ENCODE results near the gene CKLF.
"Not testable (repeated sequence)": the region's sequence is repeated elsewhere in the genome, so short reads cannot be mapped to it uniquely, and the experiment has no call there.

CKLF gene

DNA sequence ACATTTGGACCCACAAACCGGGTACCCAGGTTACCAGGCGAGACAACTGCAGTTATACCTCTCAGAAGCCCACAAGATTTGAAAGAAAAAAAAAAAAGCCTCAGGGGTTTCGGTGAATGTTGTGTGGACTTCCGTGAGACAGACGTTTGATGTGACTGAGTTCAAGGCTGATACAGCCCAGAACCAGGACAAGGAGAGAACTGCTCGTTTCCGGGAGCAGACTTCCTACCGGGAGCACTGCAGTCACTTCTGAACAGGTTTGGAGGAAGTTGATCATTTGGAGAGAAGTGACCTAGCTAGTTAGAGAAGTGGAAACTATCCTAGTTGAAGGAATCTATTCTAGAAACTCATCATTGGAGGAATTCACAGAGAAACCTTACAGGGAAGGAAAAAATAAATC lies 847 bp downstream of the CKLF start:
- Histone ChIP-seq H3K27ac (peak overlapping the region; percentile 98), H3K4me3 (peak overlapping the region; percentile 77), H3K4me2 (peak overlapping the region; percentile 95), H3K9me3 (no peaks in the 10 kb centered on the region), H3K27me3 (no peaks in the 10 kb centered on the region), H4K20me1 (peaks cover 15% of the 10 kb centered on the region), H3K4me1 (peaks cover 84% of the 10 kb centered on the region), H3K36me3 (peaks cover 22% of the 10 kb centered on the region), H3K9ac (peak overlapping the region; percentile 78)
- TF ChIP-seq Cebpa-rat (IDR thresholded peaks at IDR 0.05), result no peak

DNA sequence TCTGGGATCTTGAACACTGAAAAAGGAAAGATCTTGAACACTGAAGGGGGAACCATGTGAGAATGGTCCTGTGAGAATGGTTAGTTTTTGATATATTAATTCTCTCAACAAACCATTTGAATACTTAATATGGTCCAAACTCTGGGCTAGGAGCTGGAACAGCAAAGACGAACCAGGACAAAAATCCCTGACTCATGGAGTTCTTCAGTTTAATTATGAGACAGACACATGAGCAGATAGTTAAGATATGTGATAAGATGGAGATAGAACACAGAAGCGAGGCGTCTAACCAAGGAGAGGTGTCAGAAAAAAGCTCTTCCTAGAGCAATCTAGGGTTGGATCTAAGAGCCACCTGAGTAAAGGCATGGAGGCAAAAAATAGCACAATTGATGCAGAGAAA lies 1.6 kb downstream of the CKLF start:
- Histone ChIP-seq H3K9ac (peak overlapping the region; percentile 78; the same call in 1 of the 2 replicates), H4K20me1 (peaks cover 15% of the 10 kb centered on the region)

DNA sequence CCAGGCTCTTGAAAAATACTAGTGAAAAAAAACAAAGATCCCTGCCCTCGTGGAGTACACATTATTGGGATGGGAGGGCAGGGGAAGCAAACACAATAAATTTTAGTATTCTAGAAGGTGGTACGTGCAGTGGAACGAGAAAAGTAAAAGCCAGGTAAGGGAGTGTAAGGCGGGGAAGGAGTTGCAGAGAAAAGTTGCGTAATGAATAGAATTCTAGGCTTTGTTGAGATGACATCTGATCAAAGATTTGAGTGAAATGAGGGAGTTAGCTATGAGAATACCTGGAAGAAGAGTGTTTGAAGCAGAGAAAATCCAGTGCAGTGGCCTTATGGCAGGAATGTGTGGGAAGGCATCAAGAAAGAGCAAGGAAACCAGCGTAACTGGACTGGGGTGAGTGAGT lies 2.1 kb downstream of the CKLF start:
- no peak overlapping the region for H3K4me3 ChIP-seq
- peaks cover 15% of the 10 kb centered on the region for H4K20me1 ChIP-seq
- peaks cover 35% of the 10 kb centered on the region for H3K36me3 ChIP-seq
- peak; percentile 58; the same call in 1 of the 2 replicates for TF ChIP-seq Cebpa-rat (IDR thresholded peaks at IDR 0.05)
- H3K9ac ChIP-seq, result no peak overlapping the region
- no peak overlapping the region for H3K27ac ChIP-seq
- H3K9me3 ChIP-seq, result no peaks in the 10 kb centered on the region
- no peaks in the 10 kb centered on the region for H3K27me3 ChIP-seq
- H3K4me2 ChIP-seq, result peak overlapping the region; percentile 95
- H3K4me1 ChIP-seq, result peaks cover 80% of the 10 kb centered on the region

More for the DNA sequence above, 1.6 kb downstream of the CKLF start:
- Histone ChIP-seq H3K27me3 (no peaks in the 10 kb centered on the region), H3K4me2 (peak overlapping the region; percentile 95), H3K27ac (no peak overlapping the region), H3K36me3 (peaks cover 30% of the 10 kb centered on the region), H3K4me3 (peak overlapping the region; percentile 77; the same call in 1 of the 2 replicates), H3K4me1 (peaks cover 80% of the 10 kb centered on the region), H3K9me3 (no peaks in the 10 kb centered on the region)
- no peak for TF ChIP-seq Cebpa-rat (IDR thresholded peaks at IDR 0.05)

DNA sequence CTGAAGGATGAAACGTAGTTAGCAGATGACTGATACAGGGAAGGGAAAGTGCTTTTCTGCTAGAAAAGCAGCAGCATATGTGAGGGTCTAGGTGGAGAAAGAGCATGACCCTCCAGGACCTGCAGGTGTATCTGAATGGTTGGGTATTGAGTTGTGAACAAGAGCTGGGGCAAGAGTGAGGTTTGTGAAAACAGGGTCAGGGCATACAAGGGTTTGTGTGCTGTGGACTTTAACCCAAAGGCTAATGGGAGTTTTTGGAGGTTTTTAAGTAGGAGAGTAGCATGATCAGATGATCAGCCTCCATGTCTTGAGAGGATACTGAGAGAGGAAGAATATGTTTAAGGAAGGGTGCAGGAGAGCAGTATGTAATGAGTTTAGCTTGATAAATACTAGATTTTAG lies 7.7 kb downstream of the CKLF start:
- Histone ChIP-seq H3K27ac (no peak overlapping the region), H4K20me1 (peaks cover 54% of the 10 kb centered on the region), H3K27me3 (no peaks in the 10 kb centered on the region), H3K9me3 (no peaks in the 10 kb centered on the region), H3K4me3 (no peak overlapping the region), H3K9ac (no peak overlapping the region), H3K36me3 (peaks cover 76% of the 10 kb centered on the region), H3K4me2 (no peak overlapping the region; the same call in 1 of the 2 replicates), H3K4me1 (peaks cover 74% of the 10 kb centered on the region)
- no peak for TF ChIP-seq Cebpa-rat (IDR thresholded peaks at IDR 0.05)

DNA sequence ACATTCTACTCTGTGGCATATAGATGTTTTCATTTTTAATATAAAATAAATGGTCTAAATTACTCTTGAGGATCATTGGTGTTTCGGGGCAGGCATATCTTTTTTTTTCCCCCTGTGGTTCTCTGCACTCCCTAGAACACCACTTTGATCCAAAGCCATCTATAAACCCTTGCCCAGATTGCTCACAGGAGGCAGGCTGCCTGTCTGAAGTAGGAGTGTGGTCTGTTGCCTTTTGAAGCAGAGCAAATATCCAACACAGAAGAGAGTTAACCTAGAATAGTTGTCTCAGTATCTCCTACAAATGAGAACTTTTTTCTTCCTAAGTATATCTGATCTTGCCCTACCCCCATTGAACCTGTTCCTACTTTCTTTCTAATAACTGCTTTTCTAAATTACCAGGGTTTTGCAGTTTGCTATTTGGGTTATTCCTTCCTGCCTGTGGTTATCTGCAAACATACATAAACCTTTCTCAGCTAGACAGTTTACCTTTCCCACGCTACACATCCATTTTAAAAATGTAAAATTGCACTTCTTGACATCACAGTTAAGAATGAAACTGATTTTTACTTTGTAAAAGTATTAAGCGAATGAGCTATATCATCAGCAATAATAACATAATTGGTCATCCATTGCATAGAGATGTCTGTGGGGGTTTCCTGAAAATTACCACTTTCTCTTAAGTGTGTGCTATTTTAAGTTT lies 9.2 kb downstream of the CKLF start:
- Histone ChIP-seq H3K36me3 (peaks cover 89% of the 10 kb centered on the region), H3K9me3 (peaks cover 6% of the 10 kb centered on the region; the same call in 1 of the 2 replicates), H3K4me2 (peak overlapping the region; percentile 50), H3K27me3 (no peaks in the 10 kb centered on the region), H3K4me3 (no peak overlapping the region), H3K27ac (no peak overlapping the region), H4K20me1 (peaks cover 51% of the 10 kb centered on the region), H3K4me1 (peaks cover 60% of the 10 kb centered on the region), H3K9ac (no peak overlapping the region; the same call in 1 of the 2 replicates)
- no peak for TF ChIP-seq Cebpa-rat (IDR thresholded peaks at IDR 0.05)

DNA sequence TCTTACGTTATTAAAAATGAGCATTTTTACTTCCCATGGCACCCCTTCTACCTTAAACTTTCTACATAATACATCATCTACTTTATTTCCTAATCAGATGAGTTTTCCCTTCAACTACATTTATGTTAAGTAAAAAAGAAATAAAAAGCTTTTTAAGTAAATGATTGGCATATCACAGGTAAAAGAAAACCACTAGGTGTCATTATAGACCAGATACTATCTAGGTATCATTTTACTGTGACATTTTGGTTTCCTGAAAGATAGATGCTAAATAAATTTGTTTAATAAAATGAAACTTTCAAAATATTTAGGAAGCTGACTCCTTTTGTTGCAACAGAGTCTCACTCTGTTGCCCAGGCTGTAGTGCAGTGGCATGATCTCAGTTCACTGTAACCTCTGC lies 10.0 kb downstream of the CKLF start:
- H4K20me1 ChIP-seq, result peaks cover 42% of the 10 kb centered on the region
- peaks cover 11% of the 10 kb centered on the region; the same call in 1 of the 2 replicates for H3K9me3 ChIP-seq
- H3K4me1 ChIP-seq, result peaks cover 51% of the 10 kb centered on the region
- peak overlapping the region; percentile 19; the same call in 1 of the 2 replicates for H3K27ac ChIP-seq
- no peak overlapping the region for H3K4me3 ChIP-seq
- H3K27me3 ChIP-seq, result no peaks in the 10 kb centered on the region
- peaks cover 91% of the 10 kb centered on the region for H3K36me3 ChIP-seq
- no peak overlapping the region for H3K9ac ChIP-seq
- TF ChIP-seq Cebpa-rat (IDR thresholded peaks at IDR 0.05), result no peak
- H3K4me2 ChIP-seq, result peak overlapping the region; percentile 50

DNA sequence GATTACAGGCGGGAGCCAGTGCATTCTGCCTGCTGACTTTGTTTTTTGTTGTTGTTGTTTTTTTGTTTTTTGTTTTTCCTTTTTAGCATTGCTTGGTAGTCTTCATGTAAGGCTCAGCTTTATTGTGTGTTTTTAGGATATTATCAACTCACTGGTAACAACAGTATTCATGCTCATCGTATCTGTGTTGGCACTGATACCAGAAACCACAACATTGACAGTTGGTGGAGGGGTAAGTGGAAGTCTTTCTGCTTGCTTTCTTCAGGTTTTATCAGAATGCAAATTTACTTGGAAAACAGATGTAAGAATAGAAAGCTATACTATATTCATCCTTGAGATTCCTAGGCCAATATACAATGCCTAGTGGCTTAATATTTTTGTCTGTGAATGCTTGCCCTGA lies 10.6 kb downstream of the CKLF start:
- Histone ChIP-seq H3K4me1 (peaks cover 51% of the 10 kb centered on the region), H3K27ac (peak overlapping the region; percentile 19; the same call in 1 of the 2 replicates), H3K36me3 (peaks cover 85% of the 10 kb centered on the region), H3K9ac (no peak overlapping the region), H4K20me1 (peaks cover 39% of the 10 kb centered on the region), H3K9me3 (peaks cover 11% of the 10 kb centered on the region; the same call in 1 of the 2 replicates), H3K27me3 (no peaks in the 10 kb centered on the region), H3K4me2 (peak overlapping the region; percentile 50), H3K4me3 (no peak overlapping the region)
- TF ChIP-seq Cebpa-rat (IDR thresholded peaks at IDR 0.05), result no peak

- TF ChIP-seq Cebpa-rat (IDR thresholded peaks at IDR 0.05), result no peak
- peaks cover 53% of the 10 kb centered on the region for H3K4me1 ChIP-seq
- H3K9ac ChIP-seq, result no peak overlapping the region
- no peaks in the 10 kb centered on the region for H3K27me3 ChIP-seq
- H3K4me3 ChIP-seq, result no peak overlapping the region
- peaks cover 39% of the 10 kb centered on the region for H4K20me1 ChIP-seq
- no peak overlapping the region for H3K4me2 ChIP-seq
- peaks cover 11% of the 10 kb centered on the region; the same call in 1 of the 2 replicates for H3K9me3 ChIP-seq
- H3K36me3 ChIP-seq, result peaks cover 77% of the 10 kb centered on the region
- H3K27ac ChIP-seq, result peak overlapping the region; percentile 19; the same call in 1 of the 2 replicates
Observed at GRCh38 chr16:66563574-66564334, 11.4 kb downstream of the CKLF start.

DNA sequence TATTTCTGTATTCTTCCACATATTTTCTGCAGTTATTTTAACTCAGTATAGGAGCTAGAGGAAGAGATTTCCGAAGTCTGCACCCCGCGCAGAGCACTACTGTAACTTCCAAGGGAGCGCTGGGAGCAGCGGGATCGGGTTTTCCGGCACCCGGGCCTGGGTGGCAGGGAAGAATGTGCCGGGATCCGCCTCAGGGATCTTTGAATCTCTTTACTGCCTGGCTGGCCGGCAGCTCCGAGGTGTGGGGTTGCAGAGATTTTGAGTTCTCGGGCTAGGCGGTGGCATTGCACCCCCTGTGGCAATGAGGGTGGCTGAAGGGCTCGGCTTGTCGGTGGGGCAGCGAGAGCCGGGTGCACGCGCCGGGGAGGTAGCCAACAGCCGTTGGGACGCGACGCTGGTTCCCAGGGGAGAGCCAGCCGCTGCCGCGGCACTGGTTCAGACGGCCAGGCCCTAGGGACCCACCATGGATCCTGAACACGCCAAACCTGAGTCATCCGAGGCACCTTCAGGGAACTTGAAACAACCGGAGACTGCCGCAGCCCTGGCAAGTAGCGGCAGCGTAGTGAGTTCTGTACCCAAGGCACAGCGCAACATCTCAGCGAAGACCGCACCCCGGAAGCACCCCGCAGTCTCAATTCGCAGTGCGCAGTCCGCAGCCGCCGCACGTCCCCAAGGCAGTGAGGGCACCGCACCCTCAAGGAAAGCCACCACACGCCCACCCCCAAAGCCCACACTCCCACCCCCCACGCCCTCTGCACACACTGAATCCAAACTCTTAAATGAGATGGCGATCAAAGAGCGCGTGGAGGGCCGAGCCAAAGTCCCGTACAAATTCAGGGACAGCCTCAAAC lies 13.9 kb downstream of the CKLF start, which contains the start of gene CMTM1:
TSS of gene CMTM1 (plus strand) at position 389 of the 851 bp plus-strand sequence. CDS start at position 464, 75 bp downstream.
- no peak for TF ChIP-seq Cebpa-rat (IDR thresholded peaks at IDR 0.05)
- Histone ChIP-seq H3K9ac (no peak within 1 kb of the TSS), H3K36me3 (peaks cover 67% of the 10 kb centered on the region)

DNA sequence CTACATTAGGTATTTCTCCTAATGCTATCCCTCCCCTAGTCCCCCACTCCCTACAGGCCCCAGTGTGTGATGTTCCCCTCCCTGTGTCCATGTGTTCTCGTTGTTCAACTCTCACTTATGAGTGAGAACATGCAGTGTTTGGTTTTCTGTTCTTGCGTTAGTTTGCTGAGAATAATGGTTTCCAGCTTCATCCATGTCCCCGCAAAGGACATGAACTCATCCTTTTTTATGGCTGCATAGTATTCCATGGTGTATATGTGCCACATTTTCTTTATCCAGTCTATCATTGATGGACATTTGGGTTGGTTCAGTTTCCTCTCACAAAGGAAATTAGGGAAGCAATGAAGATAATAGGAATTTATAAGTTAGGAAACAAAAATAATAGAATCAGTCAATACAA lies 14.9 kb downstream of the CKLF start:
- peaks cover 59% of the 10 kb centered on the region for H3K36me3 ChIP-seq
- not testable (repeated sequence) for H3K27me3 ChIP-seq, H3K4me2 ChIP-seq, H3K9ac ChIP-seq, H3K4me3 ChIP-seq, H3K27ac ChIP-seq
- peaks cover 34% of the 10 kb centered on the region for H3K4me1 ChIP-seq
- peaks cover 14% of the 10 kb centered on the region for H4K20me1 ChIP-seq
- H3K9me3 ChIP-seq, result peaks cover 11% of the 10 kb centered on the region; the same call in 1 of the 2 replicates

More for the DNA sequence above, 13.9 kb downstream of the CKLF start, which contains the start of gene CMTM1:
- H4K20me1 ChIP-seq, result peaks cover 24% of the 10 kb centered on the region
- H3K9me3 ChIP-seq, result peaks cover 11% of the 10 kb centered on the region; the same call in 1 of the 2 replicates
- no peak within 1 kb of the TSS for H3K4me3 ChIP-seq
- peaks cover 34% of the 10 kb centered on the region for H3K4me1 ChIP-seq
- no peak within 1 kb of the TSS for H3K27ac ChIP-seq
- H3K4me2 ChIP-seq, result no peak within 1 kb of the TSS
- no peaks in the 10 kb centered on the region for H3K27me3 ChIP-seq

Data from BLaER1 (cell line).